HG03439 (cell line): ENCODE results near the gene NFATC1.

Experiments
- ATAC-seq: cut with Tn5 transposase; IDR thresholded peaks from one replicate; pipeline ENCODE4 v1.9.1; 2021; ENCODE audit warnings: mild to moderate bottlenecking, moderate library complexity; ENCODE audit not compliant: unreplicated experiment

Gene NFATC1

DNA sequence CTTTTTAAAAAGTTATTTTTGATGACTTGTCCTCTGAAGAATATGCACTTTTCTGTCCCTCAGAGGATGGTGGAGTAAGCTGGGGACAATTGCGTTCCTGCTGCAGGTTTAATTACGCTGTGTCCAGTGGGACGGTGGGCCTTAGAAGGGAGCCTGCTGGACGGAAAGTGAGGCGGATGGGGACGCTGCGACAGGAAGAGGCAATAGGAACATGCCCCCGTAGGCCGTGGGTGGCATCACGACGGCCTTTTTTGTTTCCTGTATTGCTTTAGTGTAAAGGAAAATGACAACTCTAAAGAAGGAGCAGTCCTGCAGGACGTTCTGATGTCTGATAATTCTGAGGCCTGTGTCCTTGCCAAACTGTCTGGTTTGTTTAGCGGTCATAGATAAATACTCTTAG is 121.6 kb downstream of the NFATC1 start:
- ATAC-seq: no peak

DNA sequence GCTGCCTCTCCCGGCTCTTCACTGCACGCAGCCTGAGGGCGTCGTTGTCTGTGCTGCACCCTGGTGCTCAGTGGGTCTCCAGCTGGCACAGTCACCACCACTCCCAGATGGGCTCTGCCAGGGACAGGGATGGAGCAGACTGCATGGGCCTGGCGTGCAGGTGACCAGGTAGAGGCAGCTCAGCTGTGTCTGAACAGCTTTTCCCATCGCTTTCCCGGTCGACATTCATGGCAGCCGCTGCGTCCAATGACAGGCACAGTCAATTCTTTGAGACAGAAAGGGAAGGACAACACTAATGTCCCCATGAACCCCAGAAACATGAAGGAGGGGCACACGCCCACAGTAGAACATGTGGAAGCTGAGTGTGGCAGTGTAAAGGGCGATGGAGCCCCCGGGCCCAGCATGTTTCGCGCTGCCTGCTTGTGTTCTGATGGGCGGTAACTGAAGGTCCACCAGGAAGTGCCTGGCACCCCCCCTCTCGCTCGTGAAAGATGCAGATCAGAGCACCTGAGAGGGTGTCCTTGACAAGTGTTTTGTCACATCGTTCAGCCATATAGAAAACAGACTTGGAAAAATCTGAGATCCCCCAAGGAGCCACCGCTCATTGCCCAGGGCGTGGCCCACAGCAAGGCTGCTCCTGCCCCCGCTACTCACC is 122.4 kb downstream of the NFATC1 start:
- ATAC-seq: no peak

DNA sequence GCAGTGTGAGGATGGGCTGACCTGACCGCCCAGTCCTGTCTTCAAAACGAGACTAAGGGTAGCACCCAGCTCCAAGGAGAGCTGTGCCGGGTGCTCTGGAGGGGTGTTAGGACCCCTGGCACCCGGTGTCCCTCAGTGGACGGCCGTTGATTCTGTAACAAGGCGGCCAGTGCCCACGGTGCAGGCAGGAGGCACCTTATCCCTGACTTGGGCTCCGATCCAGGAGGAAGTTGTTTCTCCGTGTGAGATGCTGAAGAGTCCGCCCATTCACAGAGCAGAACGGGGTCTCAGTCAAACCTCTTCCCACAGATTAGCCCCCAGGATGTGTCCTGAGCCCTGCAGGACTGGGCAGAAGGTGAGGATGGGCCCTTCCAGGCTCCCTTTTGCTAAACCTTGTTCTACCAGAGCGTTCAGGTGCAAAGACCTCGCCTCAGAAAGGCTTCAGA is 123.0 kb downstream of the NFATC1 start:
- ATAC-seq: no peak

DNA sequence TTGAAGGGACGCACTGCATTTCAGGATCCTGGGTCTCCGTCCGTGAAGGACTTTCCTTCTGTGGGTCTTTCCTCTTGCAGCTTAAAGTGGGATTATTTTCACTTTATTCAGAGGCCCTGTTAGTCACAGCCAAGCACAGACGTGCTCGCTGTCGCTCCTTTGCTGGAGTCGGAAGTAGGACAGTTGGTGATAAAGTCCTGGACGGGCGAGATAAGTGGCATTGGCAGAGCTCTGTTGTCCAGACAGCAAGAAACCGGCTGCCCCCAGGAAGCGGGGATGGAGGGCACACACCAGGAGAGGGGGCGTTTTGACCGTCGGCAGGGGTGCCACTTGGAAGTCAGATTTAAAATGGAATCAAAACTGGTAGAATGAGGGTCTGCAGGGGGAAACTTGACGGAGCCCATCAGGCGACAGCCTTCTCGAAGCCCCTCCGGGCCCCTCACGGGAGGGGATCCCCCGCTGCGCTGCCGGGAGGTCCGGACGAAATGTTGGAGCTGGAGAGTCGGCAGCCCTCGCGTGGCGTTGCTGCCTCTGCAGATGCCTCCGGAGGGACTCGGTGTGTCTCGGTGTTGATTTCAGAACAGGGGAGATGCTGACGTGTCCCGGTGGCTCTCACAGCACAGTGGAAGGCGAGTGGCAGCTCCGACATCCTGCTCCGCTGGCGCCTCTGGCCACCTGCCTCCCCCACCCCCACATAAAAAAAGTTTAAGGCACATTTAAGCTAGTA is 124.2 kb downstream of the NFATC1 start:
- ATAC-seq: no peak

DNA sequence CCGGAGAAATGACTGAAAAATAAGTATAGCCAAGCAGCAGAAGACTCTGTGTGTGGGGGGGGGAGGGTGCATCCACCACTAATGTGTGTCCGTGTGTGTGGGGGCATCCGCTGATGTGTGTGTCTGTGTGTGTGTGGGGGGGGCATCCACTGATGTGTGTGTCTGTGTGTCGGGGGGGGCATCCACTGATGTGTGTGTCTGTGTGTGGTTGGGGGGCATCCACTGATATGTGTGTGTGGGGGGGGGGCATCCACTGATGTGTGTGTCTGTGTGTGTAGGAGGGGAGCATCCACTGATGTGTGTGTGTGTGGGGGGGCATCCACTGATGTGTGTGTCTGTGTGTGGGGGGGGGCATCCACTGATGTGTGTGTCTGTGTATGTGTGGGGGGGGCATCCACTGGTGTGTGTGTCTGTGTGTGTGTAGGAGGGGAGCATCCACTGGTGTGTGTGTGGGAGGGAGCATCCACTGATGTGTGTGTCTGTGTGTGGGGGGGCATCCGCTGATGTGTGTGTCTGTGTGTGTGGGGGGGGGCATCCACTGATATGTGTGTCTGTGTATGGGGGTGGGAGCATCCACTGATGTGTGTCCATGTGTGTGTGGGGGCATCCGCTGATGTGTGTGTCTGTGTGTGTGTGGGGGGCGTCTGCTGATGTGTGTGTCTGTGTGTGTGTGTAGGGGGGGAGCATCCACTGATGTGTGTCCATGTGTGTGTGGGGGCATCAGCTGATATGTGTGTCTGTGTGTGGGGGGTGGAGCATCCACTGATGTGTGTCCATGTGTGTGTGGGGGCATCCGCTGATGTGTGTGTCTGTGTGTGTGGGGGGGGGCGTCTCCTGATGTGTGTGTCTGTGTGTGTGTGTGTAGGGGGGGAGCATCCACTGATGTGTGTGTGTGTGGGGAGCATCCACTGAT is 125.0 kb downstream of the NFATC1 start:
- no peak for ATAC-seq

DNA sequence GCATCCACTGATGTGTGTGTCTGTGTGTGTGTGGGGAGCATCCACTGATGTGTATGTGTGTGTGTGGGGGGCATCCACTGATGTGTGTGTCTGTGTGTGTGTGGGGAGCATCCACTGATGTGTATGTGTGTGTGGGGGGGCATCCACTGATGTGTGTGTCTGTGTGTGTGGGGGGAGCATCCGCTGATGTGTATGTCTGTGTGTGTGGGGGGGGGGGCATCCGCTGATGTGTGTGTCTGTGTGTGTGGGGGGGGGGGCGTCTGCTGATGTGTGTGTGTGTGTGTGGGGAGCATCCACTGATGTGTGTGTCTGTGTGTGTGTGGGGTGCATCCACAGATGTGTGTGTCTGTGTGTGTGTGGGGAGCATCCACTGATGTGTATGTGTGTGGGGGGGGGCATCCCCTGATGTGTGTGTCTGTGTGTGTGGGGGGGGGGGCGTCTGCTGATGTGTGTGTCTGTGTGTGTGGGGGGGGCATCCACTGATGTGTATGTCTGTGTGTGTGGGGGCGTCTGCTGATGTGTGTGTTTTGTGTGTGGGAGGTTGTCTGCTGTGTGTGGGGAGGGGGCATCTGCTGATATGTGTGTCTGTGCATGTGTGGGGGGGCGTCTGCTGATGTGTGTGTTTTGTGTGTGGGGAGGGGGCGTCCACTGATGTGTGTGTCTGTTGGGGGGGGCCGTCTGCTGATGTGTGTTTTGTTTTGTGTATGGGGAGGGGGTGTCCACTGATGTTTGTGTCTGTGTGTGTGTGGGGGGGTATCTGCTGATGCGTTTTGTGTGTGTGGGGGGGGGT is 125.9 kb downstream of the NFATC1 start:
- no peak for ATAC-seq

DNA sequence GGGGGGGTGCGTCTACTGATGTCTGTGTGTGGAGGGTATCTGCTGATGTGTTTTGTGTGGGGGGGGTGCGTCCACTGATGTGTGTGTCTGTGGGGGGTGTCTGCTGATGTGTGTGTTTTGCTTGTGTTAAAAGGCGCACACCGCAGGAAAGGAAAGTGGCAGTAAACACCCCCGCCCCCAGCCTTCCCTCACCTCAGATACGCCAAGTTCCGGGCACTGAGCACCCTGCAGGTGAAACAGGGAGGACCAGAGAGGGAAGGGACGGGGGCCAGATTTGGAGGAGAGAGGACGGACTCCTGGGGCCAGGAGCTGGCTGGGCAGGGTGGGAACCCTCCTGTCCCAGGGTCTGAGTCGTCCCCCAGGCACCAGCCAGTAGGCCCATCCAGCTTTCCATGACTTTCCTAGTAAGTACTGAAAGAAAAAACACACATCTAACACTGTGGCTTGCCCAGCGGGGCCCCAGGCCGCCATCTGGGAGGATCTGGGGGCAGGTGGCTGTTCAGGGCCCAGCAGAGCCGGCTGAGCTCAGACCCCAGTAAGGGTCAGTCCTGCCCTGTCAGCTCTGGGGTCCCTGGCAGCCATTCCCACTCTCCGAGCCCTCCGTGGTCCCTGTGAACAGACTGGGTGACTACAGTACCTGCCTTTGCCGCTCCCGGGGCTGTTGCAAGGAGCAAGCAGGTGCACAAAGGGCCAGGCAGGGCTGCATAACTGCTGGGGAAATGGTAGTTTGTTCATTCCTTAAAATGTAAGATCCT is 126.9 kb downstream of the NFATC1 start:
- ATAC-seq: peak; percentile 6

DNA sequence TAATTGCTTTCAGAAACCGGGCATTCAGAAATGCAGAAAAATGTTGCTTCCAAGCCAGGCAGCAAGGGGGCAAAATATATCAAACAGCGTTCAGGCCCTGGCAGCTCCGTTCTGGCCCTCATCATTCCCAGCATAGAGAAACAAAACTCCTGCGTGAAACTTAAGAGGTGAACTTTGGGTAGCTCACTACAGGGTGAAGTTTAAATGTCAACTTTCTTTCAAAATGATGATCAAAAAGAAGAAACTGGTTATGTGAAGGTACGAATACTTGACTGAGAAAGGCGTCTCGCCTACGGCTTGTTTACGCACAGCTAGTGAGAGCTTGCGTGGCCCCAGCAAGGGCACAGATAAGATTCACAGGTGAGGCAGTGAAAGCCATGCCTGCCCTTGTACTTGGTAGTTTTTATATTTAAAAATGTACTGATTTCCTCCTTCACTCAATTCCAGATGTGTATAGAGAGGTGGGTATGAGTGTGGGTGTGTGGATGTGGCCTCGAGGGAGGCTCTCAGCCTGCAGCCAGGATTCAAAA is 127.5 kb downstream of the NFATC1 start:
- ATAC-seq: peak; percentile 48

DNA sequence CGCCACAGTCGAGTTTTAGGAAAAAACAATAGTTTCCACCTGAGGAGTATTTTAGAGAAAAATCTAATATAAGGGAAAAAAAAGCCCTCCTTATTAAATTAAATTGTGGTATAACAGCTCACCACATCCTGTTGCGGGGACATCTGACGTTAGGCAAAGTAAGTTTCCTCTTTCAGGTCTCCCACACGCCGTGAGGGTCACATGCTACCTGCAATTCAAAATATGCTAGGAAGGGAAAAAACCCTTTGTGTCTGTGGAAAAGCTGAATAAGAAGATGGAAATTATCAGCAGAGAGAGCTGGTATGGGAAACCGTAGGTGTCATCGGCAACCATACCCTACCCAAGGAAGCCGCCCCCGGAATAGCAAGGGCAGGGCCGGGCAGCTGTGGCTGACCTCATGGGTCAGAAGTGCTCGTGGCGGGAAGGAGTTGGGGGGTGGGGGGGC is 128.0 kb downstream of the NFATC1 start:
- peak; percentile 59 for ATAC-seq

DNA sequence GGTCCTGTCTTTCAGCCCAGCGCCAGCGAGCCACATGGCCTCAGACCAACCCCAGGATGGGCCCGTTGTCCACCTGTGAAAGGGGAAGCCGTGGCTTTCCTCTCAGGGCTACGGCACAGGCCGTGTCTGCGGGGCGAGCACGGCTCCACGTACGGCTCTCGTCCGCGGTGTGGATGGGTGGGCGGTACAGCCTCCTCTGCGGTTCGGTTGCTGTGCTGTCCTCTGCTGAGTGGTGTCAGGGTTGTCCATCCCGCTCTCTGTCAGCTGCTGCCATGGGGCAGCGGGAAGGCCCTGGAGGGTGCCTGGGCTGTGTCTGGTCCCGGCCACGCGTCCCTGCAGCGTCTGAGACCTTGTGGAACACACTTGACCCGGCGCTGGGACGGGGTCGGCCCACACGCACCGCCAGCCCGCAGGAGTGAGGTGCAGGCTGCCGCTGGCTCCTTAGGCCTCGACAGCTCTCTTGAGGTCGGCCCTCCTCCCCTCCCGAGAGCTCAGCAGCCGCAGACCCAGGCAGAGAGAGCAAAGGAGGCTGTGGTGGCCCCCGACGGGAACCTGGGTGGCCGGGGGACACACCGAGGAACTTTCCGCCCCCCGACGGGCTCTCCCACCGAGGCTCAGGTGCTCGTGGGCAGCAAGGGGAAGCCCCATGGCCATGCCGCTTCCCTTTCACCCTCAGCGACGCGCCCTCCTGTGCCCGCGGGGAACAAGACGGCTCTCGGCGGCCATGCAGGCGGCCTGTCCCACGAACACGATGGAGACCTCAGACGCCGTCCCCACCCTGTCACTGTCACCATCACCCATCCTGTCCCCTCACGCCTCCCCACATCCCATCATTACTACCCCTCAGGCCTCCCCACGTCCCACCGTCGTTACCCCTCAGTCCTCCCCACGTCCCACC is 128.7 kb downstream of the NFATC1 start:
- ATAC-seq: peak; percentile 35

DNA sequence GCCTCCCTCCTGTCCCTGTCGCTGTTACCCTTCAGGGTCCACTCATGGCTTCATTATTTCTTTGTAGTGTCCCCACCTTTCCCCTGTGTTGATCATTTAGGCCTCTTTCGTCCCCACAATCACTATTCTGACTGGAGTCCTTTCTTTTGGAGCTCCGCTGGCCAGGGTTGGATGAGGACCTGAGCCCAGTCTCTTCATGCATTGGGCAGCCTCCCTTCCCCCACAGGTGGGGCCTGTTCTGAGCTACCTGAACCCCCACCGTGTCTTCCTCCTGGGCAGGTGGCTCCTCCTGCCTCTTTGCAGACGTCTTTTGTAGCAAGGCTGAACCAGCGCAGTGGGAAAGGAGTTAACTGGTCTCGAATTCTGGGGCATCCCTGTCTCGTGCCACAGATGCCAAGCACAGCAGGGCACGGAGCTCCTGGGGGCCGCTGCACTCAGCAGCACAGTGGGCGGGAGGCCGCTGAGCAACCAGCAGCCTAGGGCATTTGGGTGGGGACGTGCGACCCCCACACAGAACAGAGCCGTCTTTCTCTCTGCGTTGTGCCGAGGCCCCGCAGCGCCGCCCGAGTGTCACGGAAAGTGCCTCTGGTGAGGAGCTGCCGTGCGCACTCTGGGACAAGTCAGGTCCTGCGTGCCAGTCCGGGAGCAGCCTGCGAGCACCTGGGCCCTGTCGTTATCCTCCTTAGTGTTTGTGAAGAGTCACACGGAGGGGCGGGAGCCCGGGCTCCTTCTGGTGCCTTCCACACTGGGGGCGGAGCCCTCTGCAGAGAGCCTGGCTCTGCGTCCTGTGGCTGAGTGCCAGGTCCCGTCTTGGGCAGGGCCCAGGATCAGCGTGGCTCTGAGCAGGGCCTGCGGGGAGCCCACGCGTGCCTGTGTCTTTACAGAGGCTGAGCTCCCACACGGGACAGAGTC is 130.1 kb downstream of the NFATC1 start:
- ATAC-seq: no peak

DNA sequence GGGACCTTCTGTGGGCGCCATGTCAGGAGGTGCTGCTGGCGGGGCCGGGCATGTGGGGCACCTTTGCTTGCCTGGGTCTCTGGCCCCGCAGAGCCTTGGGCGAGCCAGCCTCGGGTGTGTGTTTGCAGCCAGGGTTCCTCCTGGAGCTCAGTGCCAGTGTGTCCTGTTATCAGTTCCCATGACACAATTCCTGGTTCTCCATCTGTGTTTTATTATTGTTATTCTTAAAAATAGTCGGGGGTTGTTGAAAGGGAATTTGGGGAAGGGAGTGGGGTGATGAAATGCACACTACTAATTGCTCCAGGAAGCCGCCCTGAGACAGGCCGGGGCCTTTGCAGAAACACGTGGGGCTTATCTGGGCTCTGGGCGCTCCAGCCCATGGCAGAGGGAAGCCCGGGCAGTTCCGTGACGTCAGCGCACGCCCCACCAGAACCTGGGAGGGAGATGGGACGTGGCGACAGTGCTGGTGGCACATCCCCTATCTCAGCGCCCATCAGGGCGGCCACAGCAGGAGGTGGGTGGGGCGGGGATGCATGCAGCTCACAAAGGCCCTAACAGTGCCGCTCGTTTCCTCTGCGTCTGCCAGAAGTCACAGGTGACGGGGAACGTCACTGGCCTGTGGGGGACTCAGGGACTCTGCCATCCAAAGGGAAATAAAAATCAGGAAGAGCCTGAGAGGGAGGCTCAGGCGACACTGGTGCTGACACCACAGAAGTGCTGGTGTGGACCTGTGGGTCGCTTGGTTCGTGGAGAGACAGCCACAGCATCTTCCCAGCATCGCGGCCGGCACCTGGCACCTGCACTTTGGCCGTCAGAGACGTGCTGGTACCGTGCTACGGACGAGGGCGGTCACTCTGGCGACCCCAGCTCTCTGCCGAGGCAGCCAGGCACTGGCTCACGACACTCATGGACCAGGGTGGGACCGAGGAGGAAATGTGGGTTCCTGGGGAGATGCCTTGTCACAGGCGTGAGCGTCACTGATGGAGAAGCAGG is 131.0 kb downstream of the NFATC1 start:
- ATAC-seq: no peak

DNA sequence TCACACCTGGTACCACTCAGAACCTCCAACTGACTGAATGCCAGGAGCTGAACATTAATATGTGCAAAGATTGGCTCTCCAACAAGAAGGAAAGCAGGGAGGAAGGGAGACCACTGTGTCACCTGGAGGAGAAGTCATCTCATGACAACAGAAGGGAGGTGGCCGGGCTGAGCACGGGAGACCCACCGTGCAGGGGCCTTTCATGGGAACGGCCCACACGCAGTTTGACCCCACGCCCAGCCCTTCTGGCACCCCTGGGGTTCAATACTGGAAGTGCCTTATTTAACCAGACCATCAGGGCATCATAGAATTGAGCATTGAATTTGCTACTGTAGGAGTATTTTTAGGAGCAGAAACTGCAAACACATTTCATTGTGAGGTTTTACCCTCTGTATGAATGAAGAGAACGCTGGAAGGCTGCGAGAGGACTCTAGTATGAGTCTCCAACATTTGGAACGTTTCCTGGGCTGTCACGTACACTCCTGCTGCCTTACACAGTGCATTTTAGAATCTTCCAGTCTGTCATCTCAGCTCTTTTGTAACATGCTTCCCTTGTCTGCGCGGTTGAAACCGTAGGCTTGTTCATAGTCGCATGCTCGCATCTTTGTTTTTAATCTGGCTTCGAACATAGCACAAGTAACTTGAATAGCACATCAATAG is 132.1 kb downstream of the NFATC1 start:
- ATAC-seq: no peak

DNA sequence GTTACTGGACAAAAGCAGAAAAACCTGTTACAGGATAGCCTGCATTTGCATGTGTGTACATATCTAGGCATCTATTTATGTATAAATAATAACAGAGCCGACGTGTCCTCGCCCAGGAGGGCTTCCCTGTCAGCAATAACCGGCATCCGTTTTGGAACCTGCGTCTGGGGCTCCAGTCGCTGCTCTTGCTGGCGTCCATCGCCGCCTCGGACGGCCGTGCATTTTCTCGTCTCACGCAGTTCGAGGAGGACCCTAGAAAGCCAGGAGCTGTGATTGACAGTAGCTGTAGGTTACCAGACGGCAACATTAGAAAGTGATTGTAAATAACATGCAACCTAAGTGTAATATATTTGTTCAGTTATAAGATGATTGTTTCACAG is 132.6 kb downstream of the NFATC1 start:
- no peak for ATAC-seq

DNA sequence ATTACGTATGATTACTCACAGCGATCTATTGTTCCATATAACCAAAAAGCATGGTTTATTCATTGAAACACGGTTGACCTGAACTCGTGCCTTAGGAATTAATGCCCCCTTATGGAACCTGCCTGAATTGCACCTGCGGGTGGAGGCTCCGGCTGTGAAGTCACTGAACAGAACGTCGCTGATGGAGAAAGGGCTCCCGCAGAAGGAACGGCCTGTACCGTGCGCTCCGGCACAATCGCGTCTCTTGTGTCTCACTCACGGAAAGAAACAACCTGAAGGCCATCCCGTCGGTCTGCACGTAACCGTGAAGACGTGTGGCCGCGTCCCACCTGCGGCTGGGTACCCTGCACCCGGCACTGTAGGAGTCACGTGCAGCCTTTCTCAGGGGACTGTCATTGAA is 133.1 kb downstream of the NFATC1 start:
- ATAC-seq: no peak

DNA sequence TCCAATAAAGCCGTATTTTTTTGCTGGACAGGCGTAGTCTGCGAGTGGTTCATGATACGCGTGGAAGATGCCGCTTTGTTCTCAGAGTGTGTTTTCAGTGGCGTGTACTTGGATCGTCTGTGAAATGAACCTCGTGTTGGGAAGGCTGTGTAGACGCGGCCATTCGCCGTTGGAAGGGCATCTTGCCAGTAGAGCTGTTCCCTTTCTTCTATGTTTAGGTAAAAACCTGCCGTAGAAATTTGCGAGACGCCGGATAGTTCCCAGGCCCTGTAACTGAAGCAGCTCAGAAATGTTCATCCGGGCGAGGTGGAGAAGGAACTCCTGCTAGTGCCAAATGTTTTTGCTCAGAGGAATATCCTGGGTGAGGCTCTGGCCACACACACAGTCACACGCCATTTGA is 133.6 kb downstream of the NFATC1 start:
- no peak for ATAC-seq
